Esophagus mucosa (tissue), 1 donor: ENCODE data around the gene NDUFAF3. TPM values are rescaled to one million over a fixed set of nuclear protein-coding genes. Genes with fewer than 3 reads are reported as not detected.
A peak's percentile ranks its signal among the peaks of the same experiment; 100 is the strongest.
"Not testable (repeated sequence)": the region's sequence is repeated elsewhere in the genome, so short reads cannot be mapped to it uniquely, and the experiment has no call there.

Source experiments
- ATAC-seq: fragments of 200-7000 bp; cut with Tn5 transposase; one replicate; pipeline ENCODE4 v1.9.1; 2020
- total RNA-seq: library from RNA; stranded (reverse); gene quantifications from one replicate; pipeline ENCODE4 v1.2.4, GENCODE V29; 2023
- donor health status: DM: yes; HTN: yes; CAD: no.

The NDUFAF3 gene
- total RNA-seq, 1 donor from 2014 or later: 44.0 TPM

DNA sequence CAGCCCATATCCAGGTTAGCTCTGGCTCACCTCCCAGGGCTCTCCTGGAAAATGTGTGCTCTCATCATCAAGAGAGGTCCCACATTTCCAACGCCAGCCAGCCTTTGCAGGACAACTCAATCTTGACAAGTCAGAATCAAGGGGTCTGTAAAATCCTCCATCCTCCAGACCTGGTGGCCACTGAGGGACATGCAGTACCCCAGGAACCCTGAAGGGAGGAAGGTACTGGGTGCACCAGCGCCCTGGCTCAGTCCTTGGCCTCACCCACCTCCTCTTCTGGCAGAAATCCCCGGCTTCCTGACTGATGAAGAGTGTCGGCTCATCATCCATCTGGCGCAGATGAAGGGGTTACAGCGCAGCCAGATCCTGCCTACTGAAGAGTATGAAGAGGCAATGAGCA lies 20.8 kb upstream of the NDUFAF3 start:
- ATAC-seq: no peak

GRCh38 chr3:49004352-49005302 lies 17.3 kb upstream of the NDUFAF3 start:
- no peak for ATAC-seq

- ATAC-seq: no peak
These were observed 16.6 kb upstream of the NDUFAF3 start for GRCh38 chr3:49005303-49005680.

- no peak for ATAC-seq
These were observed 15.9 kb upstream of the NDUFAF3 start for GRCh38 chr3:49005998-49006397.

GRCh38 chr3:49006408-49007067 lies 15.4 kb upstream of the NDUFAF3 start:
- ATAC-seq: no peak

GRCh38 chr3:49007068-49007770 lies 14.7 kb upstream of the NDUFAF3 start, which contains the start of gene WDR6:
TSS of gene WDR6 (plus strand) at chr3:49007391. CDS start at chr3:49007432, 41 bp downstream.
- peak; percentile 84 for ATAC-seq

DNA sequence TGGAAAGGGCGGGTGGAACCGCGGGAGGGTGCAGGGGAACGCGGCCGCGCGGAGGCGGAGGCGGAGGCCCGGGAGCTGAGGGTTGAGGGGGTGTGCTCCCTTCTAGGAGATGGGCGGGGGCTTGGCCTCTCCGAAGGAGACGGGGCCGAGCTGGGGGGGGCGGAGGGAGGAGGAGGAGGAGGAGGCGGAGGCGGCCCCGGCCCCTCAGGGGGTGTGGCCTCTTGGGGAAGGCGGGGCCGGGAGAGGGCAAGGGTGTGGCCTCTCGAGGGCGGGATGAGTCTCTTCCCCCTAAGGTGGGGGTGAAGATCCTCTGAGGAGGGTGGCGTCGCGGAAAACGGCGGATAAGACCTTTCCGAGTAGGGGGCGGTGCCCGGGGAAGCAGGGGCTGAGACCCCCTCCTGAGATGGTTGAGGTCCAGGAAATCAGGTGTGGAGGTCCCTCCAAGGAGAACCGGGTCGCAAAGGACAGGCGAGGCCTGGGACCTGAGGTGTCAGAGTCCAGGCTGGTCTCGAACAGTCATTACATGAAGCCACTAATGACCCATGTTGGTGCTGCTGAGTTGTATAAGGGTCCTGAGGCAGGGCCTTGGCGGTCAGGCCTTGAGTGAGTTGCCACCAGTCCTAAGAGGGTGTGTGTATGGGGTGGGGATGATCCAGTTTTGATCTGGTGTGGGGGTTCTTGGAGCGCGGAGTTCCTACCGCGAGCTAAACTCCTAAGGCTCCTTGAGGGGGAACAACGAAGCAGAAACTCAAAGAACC lies 14.0 kb upstream of the NDUFAF3 start:
- peak; percentile 88 for ATAC-seq

DNA sequence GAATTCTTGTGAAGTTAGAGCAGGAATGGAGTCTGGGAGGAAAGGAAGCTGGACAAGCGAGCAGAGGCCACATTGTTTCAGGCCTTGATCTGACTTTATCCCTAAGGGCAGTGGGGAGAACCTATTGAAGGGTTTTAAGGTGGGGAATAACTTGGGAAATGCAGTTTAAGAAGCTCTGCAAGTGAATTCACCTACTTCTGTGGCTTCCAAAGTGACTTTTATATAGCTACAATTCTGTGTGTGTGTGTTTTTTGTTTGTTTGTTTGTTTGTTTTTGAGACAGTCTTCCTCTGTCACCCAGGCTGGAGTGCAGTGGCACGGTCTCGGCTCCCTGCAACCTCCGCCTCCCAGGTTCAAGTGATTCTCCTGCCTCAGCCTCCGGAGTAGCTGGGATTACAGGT lies 13.3 kb upstream of the NDUFAF3 start:
- not testable (repeated sequence) for ATAC-seq

DNA sequence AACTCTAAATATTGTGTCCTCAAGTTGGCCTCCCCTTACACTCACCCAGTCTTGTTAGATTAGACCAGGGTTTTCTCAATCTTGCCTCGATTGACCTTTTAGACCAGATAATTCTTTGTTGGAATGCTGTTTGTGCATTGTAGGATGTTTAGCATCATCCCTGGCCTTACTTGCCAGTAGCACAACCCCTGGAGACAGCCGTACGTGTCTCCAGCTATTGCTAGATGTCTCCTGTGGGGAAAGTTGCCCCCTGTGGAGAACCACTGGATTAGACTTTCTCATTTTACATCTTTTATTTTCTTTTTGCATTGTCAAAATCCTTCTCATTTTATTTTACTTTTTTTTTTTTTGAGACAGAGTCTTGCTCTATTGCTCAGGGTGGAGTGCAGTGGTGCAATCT lies 12.5 kb upstream of the NDUFAF3 start:
- ATAC-seq: no peak

GRCh38 chr3:49012441-49013017 lies 9.4 kb upstream of the NDUFAF3 start:
- ATAC-seq: no peak

GRCh38 chr3:49013113-49013737 lies 8.7 kb upstream of the NDUFAF3 start:
- ATAC-seq: peak; percentile 12

GRCh38 chr3:49013738-49014660 lies 7.9 kb upstream of the NDUFAF3 start:
- ATAC-seq: peak; percentile 54

GRCh38 chr3:49015072-49015471 lies 6.8 kb upstream of the NDUFAF3 start:
- no peak for ATAC-seq

DNA sequence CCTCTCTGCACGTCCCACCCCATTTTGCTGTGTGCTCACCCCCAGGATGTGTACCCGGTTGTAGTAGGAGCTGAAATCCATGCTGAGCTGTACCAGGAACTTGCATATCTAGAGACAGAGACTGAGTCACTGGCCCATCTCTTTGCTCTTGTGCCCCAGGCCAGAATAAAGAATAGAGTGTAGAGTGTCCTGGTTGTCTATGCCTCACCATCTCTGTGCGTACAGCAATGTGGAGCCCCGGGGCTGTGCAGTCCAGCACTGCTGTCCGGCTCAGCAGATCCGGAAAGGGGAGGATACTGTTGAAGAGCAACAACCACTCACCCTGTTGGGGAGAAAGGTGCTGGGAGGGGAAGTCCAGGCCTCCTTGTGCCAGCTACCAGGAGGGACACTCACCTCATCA lies 6.2 kb upstream of the NDUFAF3 start:
- ATAC-seq: no peak

DNA sequence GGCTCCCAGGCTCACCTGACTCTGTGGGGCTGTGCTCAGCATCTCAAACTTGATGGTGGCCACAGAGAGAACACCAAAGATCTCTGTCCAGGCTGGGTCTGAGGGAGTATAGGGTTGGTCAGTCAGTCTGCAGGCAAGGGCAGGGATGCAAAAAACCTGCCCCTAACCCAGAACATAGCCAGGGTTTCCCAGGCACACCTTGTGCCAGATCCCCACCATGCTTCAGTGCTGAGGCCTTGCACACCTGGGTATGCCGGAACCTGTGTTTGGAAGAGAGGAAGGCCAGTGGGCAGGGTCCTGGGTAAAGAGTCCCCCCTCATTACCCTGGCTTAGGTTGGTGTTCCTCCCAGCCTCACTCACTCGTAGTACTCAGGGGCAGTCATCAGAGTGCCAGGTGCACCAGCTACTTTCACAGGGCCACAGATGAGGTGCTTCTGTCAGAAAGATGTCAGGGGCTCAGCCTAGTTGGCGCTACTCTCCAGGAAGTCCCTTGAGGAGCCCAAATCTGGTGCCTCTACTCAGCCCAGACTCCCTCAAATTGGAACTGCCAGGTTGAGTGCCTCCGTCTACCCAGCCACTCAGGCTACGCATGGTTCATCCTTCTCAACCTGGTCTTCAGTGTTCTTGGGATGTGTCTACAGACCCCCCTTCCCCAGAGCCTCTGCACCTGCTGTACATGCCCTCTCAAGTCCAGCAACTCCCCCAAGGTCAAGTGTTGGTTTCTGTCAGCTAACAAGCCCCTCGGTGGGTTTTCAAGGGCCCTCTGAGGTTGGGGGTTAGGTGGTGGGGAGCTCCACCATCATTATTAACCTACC lies 5.3 kb upstream of the NDUFAF3 start:
- no peak for ATAC-seq

- no peak for ATAC-seq
These were observed 4.5 kb upstream of the NDUFAF3 start for GRCh38 chr3:49017229-49017970.

DNA sequence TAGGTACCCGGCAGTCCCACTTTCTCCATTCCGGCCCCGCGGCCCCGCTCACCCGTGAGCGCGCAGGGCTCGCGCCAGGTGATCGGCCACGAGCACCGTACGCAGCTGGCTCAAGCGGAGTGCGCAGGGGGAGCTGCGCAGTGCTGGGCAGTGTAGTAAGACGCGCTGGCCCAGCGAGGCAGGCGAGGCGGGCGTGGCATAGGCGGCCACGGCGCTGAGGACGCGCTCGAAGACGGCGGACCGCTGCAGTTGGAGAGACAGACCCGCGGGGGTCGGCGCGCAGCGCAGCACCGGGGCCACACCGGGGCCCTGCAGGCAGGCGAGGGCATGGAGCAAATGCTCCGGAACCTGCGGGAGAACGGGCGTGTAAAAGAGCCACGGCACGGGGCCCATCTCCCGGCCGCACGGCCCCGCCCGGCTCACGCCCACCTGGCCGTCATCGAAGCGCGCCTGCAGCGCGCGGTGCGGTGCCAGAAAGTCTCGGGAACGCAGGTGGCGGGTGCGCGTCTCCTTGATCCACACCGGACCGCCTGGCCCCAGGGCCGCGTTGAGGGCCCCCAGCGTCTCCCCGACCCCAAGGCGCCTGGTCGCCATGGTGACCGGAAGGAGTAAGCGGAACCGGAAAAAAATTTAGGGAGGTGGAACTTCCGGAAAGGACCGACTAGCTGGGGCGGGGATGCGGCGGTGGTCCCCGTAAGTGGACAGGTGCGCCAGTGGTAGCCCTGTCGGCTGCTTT lies 3.8 kb upstream of the NDUFAF3 start, which contains the start of gene DALRD3:
Gene DALRD3, minus strand, starts transcription at position 610 of the 736 bp plus-strand sequence. Its CDS starts 16 bp downstream, at position 594.
- ATAC-seq: peak; percentile 13

DNA sequence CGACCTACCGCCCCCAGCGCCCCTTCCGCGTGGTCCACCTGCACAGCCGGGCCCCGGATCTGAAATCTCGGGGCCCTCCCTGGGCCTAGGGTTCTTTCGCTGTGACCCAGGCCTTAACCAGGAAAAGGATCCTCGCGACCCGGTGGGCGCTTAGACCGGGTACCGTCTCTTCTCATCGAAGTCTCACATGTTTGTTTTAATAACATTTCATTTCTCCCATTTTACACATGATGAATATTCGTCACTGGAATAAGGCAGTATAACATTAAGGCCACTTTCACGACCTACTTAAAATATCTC lies 3.3 kb upstream of the NDUFAF3 start:
- ATAC-seq: no peak
